Activated CD4-positive, alpha-beta memory T cell treated with anti-CD3 and anti-CD28 coated beads, Interleukin-2, amount 10 ng/mL, durations not matched to agents 7 days and 5 days (primary cell): ENCODE measurements around the gene HSPB9. TPM values are rescaled to one million over a fixed set of nuclear protein-coding genes. Genes with fewer than 3 reads are reported as not detected.

Source experiments
- CTCF ChIA-PET: fragments of 350-600 bp; sonication (Branson Sonifier 250); formaldehyde crosslinking; loops from one replicate; lab custom pipeline; 2021; ENCODE audit warnings: antibody characterized with exemption, inconsistent platforms; lab: Charles Lee
- POLR2A ChIA-PET: fragments of 350-600 bp; sonication (Branson Sonifier 250); formaldehyde crosslinking; loops from one replicate; lab custom pipeline; 2021; ENCODE audit warnings: antibody characterized with exemption; lab: Charles Lee
- DNase-seq: peaks from one replicate; pipeline ENCODE4 v3.0.0-alpha.2; 2020
- H3K27ac Mint-ChIP-seq: one replicate; pipeline ENCODE4 v1.8.0; 2021; ENCODE audit warnings: mild to moderate bottlenecking, mixed read lengths
- H3K27me3 Mint-ChIP-seq: one replicate; pipeline ENCODE4 v1.8.0; 2021; ENCODE audit warnings: mixed read lengths
- H3K36me3 Mint-ChIP-seq: one replicate; pipeline ENCODE4 v1.8.0; 2021; ENCODE audit warnings: low read depth, mixed read lengths
- H3K4me1 Mint-ChIP-seq: one replicate; pipeline ENCODE4 v1.8.0; 2021; ENCODE audit warnings: mixed read lengths
- H3K4me3 Mint-ChIP-seq: one replicate; pipeline ENCODE4 v1.8.0; 2021; ENCODE audit warnings: mild to moderate bottlenecking, mixed read lengths
- H3K9me3 Mint-ChIP-seq: one replicate; pipeline ENCODE4 v1.8.0; 2021; ENCODE audit warnings: mixed read lengths
- total RNA-seq, 2 experiments: library from RNA; stranded (reverse); gene quantifications; one replicate each; pipeline ENCODE4 v1.2.3, GENCODE V29; 2021

HSPB9 gene
- total RNA-seq, 2 experiments from 2014 or later = 0.18 TPM; not detected in 1

DNA sequence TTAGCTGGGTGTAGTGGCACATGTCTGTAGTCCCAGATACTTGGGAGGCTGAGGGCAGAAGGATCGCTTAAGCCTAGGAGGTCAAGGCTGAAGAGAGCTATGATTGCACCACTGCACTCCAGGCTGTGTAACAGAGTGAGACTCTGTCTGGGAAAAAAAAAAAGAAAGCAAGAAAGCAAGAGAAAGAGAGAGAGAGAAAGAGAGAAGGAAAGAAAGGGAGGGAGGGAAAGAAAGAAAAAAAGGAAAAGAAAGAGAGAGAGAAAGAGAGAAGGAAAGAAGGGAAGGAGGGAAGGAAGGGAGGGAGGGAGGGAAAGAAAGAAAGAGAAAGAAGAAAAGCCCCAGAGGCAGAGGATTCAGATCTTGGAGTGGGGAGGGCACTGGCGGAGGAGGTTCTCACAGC is 16.6 kb upstream of the HSPB9 start:
- Mint-ChIP-seq H3K4me1 (peaks cover 34% of the 10 kb centered on the region), H3K27me3 (no peaks in the 10 kb centered on the region), H3K9me3 (no peaks in the 10 kb centered on the region), H3K4me3 (no peak overlapping the region), H3K27ac (no peak overlapping the region), H3K36me3 (peaks cover 58% of the 10 kb centered on the region)
- no peak for DNase-seq
- CTCF ChIA-PET = interaction anchor here (0.6 to 1.4 kb wide), 4 partner anchors 14 to 141 kb away, joined by 3 to 4 read pairs (median 4); no protein-coding TSS in a partner anchor
- POLR2A ChIA-PET = interaction anchor here (1.2 to 11.7 kb wide), 2 partner anchors 14 to 84 kb away, joined by 3 to 237 read pairs; partner anchors contain the start of genes DNAJC7 and NKIRAS2

DNA sequence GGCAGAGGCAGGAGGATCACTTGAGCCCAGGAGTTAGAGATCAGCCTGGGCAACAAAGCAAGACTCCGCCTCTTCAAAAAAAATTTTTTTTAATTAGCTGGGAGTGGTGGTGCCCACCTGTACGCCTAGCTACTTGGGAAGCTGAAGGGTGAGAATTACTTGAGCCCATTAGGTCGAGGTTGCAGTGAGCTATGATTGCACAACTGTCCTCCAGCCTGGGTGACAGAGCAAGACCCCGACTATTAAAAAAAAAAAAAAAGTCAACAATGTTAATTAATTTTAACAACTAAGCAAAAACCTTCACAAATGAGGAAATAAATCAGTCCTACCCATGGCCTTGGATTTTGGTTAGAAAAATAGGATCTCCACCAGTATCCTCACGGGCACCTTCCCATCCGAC is 15.5 kb upstream of the HSPB9 start:
- Mint-ChIP-seq H3K4me1 (peaks cover 44% of the 10 kb centered on the region), H3K27ac (no peak overlapping the region), H3K27me3 (no peaks in the 10 kb centered on the region), H3K36me3 (peaks cover 65% of the 10 kb centered on the region), H3K4me3 (peak overlapping the region; percentile 59), H3K9me3 (no peaks in the 10 kb centered on the region)
- POLR2A ChIA-PET = interaction anchor here (0.8 to 11.7 kb wide), 5 partner anchors 32 to 189 kb away, joined by 3 to 237 read pairs (median 4); partner anchors contain the start of genes ACLY, CNP, DNAJC7 and NKIRAS2
- no peak for DNase-seq
- CTCF ChIA-PET = interaction anchor here (0.7 to 2.1 kb wide), 9 partner anchors 9 to 90 kb away, joined by 3 to 9 read pairs (median 4); partner anchors contain the start of genes DNAJC7 and NKIRAS2

DNA sequence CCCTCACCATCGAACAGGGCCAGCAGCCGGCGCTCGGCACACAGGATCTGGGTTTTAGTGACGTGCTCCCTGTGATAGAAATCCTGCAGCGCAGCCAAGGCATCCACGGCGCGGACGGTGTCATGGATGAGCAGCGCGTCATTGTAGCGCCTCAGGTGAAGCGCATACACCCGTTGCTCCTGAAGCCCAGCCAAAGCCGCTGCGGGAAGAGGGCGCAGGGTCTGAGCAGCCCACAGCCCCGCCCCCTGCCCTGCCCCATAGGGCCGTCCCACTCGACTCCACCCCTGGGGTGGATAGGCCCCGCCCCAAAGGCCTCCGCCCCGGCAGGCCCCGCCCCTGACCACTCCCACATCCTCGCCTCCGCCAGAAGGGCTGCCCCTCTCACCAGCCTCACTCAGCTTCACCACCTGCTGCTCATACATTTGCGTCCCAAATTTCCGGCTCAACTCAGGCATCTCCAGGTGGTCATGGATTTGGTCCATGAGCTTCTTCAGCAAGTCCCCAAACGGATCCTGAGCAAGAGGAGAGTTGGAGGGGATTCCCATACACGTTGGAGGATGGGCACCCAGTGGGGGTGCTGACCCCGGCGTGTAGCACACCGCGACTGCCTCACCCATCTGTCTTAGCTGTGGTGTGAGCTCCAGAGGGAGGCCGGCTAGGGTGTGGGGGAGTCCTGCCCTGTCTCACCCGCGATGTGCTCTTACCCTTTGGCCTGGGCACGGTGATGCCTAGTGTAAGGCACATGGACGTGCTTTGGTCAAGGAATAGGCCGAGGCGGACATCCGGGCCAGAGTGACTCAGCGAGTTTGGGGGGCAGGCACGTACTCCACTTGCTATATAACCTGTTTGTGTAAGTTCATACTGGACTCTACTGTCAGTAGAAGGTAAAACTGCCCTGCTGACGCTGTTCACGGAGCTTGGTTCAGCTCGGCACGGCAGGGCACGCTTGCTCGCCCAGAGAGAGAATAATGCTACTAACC is 14.7 kb upstream of the HSPB9 start:
- Mint-ChIP-seq H3K27me3 (no peaks in the 10 kb centered on the region), H3K4me1 (peaks cover 49% of the 10 kb centered on the region), H3K27ac (peak overlapping the region; percentile 44), H3K36me3 (peaks cover 62% of the 10 kb centered on the region), H3K4me3 (peak overlapping the region; percentile 59), H3K9me3 (no peaks in the 10 kb centered on the region)
- CTCF ChIA-PET = interaction anchor here (0.7 to 2.1 kb wide), 9 partner anchors 11 to 145 kb away, joined by 3 to 9 read pairs (median 4); partner anchors contain the start of genes DNAJC7 and NKIRAS2
- peak; percentile 95 for DNase-seq
- POLR2A ChIA-PET = interaction anchor here (0.8 to 11.7 kb wide), 7 partner anchors 12 to 190 kb away, joined by 3 to 237 read pairs (median 4); partner anchors contain the start of genes ACLY, CNP, DNAJC7 and NKIRAS2

DNA sequence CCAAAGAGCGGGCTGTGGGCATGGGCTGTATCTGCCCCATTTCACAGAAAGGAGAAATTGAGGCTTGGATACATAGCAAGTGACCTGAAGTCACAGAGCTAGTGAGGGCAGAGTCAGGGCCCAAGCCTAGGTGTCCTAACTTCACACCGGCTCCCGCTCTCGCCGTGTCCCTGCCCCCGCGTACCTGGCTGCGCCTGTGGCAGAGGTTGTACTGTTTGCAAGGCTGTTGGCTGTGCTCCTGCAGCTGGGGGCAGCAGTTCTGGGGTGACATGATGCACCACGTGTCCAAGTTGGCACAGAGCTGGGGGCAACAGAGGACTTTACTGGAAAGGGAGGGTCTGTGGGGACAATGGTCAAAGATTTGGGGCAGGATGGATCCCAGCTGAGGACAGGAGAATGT is 13.5 kb upstream of the HSPB9 start:
- DNase-seq = no peak
- POLR2A ChIA-PET = interaction anchor here (1.7 to 11.7 kb wide), 3 partner anchors 11 to 143 kb away, joined by 6 to 237 read pairs (median 118); partner anchors contain the start of genes CNP, DNAJC7 and NKIRAS2
- H3K9me3 Mint-ChIP-seq = no peaks in the 10 kb centered on the region
- no peak overlapping the region for H3K27ac Mint-ChIP-seq
- peaks cover 56% of the 10 kb centered on the region for H3K4me1 Mint-ChIP-seq
- CTCF ChIA-PET = interaction anchor here (1.3 to 6.1 kb wide), 4 partner anchors 10 to 146 kb away, joined by 3 to 70 read pairs (median 6); partner anchors contain the start of genes DNAJC7 and NKIRAS2
- peak overlapping the region; percentile 11 for H3K4me3 Mint-ChIP-seq
- no peaks in the 10 kb centered on the region for H3K27me3 Mint-ChIP-seq
- peaks cover 60% of the 10 kb centered on the region for H3K36me3 Mint-ChIP-seq

DNA sequence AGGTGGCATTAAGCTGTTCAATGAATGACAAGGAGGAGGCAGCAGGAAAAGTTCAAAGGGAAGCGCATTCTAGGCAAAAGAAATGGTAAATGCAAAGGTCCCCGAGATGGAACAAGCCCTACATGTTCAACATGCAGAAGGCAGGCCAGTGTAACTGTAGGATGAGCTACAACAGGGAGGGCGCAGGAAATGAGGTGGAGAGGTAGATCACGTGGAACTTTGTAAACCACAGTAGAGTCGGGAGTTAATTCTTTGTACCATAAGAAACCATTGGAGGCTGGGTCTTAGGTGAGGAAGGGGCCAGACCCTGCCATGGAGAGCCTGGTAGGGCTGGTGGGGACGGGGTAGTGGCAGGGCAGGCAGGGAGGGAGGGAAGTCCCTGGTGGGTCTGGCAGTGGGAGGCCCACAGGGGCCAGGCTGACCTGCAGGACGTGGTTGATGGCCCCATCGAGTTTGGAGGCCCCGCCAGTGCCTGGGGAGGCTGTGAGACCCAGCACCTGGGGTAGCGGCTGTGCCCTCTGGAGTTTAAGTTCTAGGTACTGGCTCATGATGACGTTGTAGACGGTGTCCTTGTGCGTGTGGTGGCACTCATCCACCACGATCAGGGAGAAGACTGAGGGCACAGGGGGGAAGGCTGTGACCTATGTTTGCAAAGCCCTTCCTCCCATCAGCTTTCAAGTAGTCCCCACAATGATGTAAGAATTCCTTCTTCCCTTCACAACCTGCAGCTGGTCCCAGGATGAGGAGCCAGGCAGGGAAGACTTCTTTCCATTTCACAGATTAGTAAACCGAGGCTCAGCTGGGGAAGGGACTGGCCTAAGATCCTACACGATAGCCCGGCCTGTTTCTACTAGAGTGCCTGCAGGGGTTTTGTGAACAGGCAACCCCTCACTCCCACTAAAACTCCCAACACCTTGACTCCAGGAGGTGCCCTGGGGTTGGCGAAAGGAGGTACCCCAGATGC is 12.0 kb upstream of the HSPB9 start:
- peak overlapping the region; percentile 98 for H3K27ac Mint-ChIP-seq
- H3K4me3 Mint-ChIP-seq = peak overlapping the region; percentile 91
- no peaks in the 10 kb centered on the region for H3K9me3 Mint-ChIP-seq
- H3K27me3 Mint-ChIP-seq = no peaks in the 10 kb centered on the region
- ChIA-PET CTCF (interaction anchor here (0.6 to 6.1 kb wide), 10 partner anchors 9 to 300 kb away, joined by 3 to 70 read pairs (median 4); partner anchors contain the start of genes DNAJC7 and NKIRAS2), POLR2A (interaction anchor here (0.5 to 11.7 kb wide), 12 partner anchors 7 to 898 kb away, joined by 3 to 237 read pairs (median 13); partner anchors contain the start of genes CNP, DNAJC7, EIF1 and KAT2A)
- no peak for DNase-seq
- peaks cover 64% of the 10 kb centered on the region for H3K4me1 Mint-ChIP-seq
- H3K36me3 Mint-ChIP-seq = peaks cover 58% of the 10 kb centered on the region

DNA sequence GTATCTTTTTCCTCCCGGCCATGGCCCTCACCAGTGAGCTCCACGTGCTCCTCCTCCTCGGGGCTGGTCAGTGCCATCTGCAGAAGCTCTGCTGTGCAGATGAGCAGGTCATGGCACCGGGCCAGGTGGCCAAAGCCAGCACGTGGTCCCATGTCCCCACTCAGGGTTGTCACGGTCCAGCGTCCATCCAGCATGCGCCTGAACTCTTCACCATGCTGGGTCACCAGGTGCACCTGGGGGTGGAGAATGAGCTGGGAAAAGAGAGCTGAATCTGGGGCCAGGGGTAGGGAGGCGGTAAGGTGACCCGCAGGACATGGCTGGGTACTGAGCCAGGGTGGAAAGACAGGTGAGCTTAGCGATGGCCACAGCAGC is 11.4 kb upstream of the HSPB9 start:
- H3K9me3 Mint-ChIP-seq = no peaks in the 10 kb centered on the region
- H3K27me3 Mint-ChIP-seq = no peaks in the 10 kb centered on the region
- peak overlapping the region; percentile 98 for H3K27ac Mint-ChIP-seq
- CTCF ChIA-PET = interaction anchor here (0.6 to 6.1 kb wide), 9 partner anchors 10 to 148 kb away, joined by 3 to 70 read pairs (median 4); partner anchors contain the start of genes DNAJC7 and NKIRAS2
- POLR2A ChIA-PET = interaction anchor here (0.5 to 11.7 kb wide), 20 partner anchors 8 to 897 kb away, joined by 3 to 237 read pairs (median 9); partner anchors contain the start of genes ACLY, BECN1, CNP and DNAJC7
- peaks cover 68% of the 10 kb centered on the region for H3K4me1 Mint-ChIP-seq
- H3K4me3 Mint-ChIP-seq = peak overlapping the region; percentile 91
- no peak for DNase-seq
- peaks cover 57% of the 10 kb centered on the region for H3K36me3 Mint-ChIP-seq

DNA sequence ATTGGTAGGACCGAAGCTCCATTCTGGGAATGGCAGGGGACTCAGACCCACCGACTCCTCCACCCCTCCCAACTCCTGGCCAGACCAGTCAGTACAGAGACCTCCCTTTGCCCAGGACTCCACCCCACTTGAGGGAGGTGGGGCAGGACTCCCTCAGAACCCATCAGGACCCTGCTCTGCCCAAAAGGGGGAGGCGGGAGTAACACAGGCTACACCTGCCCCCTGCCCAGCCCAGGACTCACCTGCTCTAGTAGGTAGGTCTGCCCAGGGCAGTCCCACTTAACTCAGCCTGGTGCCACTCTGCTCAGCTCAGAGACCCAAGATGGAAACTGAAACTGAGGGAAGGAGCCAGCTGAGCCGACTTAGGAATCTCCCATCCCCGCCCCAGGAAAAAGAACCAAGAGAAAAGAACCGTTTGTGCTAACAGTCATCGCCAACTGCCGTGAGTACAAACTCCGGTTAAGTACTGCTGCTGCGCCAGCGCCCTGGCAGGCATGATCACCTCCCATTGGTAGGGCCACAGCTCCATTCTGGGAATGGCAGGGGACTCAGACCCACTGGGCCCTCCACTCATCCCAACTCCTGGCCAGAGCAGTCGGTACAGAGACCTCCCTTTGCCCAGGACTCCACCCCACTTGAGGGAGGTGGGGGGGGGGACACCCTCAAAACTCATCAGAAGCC is 10.6 kb upstream of the HSPB9 start:
- ChIA-PET POLR2A (interaction anchor here (0.5 to 11.7 kb wide), 42 partner anchors 8 to 712 kb away, joined by 3 to 237 read pairs (median 6); partner anchors contain the start of genes ACLY, BECN1, CNP and DNAJC7), CTCF (interaction anchor here (0.6 to 6.1 kb wide), 12 partner anchors 10 to 149 kb away, joined by 3 to 70 read pairs (median 8); partner anchors contain the start of genes DNAJC7, KCNH4 and NKIRAS2)
- peaks cover 73% of the 10 kb centered on the region for H3K4me1 Mint-ChIP-seq
- H3K4me3 Mint-ChIP-seq = peak overlapping the region; percentile 91
- H3K27ac Mint-ChIP-seq = peak overlapping the region; percentile 98
- peaks cover 55% of the 10 kb centered on the region for H3K36me3 Mint-ChIP-seq
- H3K27me3 Mint-ChIP-seq = no peaks in the 10 kb centered on the region
- no peaks in the 10 kb centered on the region for H3K9me3 Mint-ChIP-seq
- DNase-seq = peak; percentile 53

DNA sequence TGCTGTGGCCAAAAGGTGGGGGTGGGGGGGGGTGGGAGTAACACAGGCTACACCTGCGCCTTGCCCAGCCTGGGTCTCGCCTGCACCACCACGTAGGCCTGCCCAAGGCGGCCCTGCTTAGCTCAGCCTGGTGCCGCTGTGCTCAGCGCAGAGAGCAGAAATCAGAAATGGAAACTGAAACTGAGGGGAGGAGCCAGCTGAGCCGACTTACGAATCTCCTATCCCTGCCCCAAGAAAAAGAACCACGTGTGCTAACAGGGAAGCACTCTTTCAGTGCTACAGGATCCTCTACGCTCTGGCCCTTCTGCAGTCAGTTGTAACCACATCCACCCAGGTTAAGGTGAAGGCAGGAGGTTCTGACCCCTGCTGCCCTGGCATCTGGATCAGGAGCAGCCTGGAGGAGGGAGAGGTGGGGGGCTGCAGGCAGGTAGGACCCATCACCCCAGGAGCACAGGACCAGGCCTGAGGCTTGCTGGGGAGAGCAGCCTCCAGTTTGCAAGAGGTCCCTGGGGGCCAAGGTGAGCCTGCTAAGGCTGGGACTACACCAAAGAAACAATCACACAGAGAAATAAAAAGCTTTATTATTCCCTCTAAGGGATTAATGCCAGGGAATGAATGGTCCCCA is 9.9 kb upstream of the HSPB9 start, which contains the start of gene DHX58:
Gene DHX58, minus strand, starts transcription at position 163 of the 625 bp plus-strand sequence. CDS start 822 bp downstream, outside the sequence.
- H3K27ac Mint-ChIP-seq = peak within 1 kb of the TSS; percentile 98
- peaks cover 56% of the 10 kb centered on the region for H3K36me3 Mint-ChIP-seq
- POLR2A ChIA-PET = interaction anchor here (0.6 to 11.7 kb wide), 43 partner anchors 8 to 967 kb away, joined by 3 to 237 read pairs (median 6); partner anchors contain the start of genes ACLY, BECN1, CNP and DNAJC7
- peak within 1 kb of the TSS; percentile 91 for H3K4me3 Mint-ChIP-seq
- peak; percentile 87 for DNase-seq
- peaks cover 72% of the 10 kb centered on the region for H3K4me1 Mint-ChIP-seq
- H3K27me3 Mint-ChIP-seq = no peaks in the 10 kb centered on the region
- no peaks in the 10 kb centered on the region for H3K9me3 Mint-ChIP-seq
- CTCF ChIA-PET = interaction anchor here (0.7 to 6.1 kb wide), 11 partner anchors 9 to 182 kb away, joined by 3 to 70 read pairs (median 10); partner anchors contain the start of genes DNAJC7, KCNH4, NKIRAS2 and ODAD4

DNA sequence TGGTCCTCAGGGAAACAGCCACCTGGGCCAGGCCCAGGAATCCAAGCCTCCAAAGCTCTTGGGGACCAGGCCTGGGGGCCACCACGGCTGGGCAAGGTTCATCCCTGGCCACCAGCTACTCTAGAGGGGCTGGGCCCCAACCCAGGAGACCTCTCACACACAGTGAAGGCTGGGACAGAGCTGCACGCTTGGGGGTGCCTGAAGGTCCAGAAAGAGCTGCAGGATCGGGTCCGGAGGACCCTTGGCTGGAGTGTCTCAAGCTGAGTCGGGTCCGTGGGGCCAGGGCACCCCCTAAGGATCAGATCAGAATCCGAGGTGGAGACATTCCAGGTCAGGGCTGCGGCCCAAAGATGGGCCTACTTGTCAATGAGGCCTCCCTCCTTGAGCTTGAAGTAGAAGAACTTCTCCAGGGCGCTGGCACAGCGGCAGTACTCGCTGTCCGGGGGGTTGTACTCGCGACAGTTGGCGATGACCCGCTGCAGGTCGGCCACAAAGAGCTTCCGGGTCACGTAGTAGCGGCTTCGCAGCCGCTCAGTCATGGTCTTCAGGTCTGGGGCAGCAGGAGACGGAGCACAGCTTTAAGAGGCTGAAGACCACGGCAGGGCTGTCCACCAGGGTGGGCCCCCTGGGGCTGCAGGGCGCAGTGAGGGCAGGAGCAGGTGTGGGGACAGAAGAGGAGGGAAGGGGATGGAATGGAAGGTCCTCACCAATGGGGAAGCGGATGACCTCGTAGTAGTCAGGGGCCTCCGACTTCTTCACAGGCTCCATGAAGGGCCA is 9.1 kb upstream of the HSPB9 start:
- CTCF ChIA-PET = interaction anchor here (0.8 to 6.1 kb wide), 11 partner anchors 10 to 183 kb away, joined by 3 to 70 read pairs (median 10); partner anchors contain the start of genes DNAJC7, KCNH4, NKIRAS2 and ODAD4
- POLR2A ChIA-PET = interaction anchor here (1.0 to 11.7 kb wide), 27 partner anchors 7 to 711 kb away, joined by 4 to 237 read pairs (median 8); partner anchors contain the start of genes ACLY, BECN1, CNP and DNAJC7
- no peak for DNase-seq
- no peaks in the 10 kb centered on the region for H3K27me3 Mint-ChIP-seq
- H3K9me3 Mint-ChIP-seq = no peaks in the 10 kb centered on the region
- peak overlapping the region; percentile 91 for H3K4me3 Mint-ChIP-seq
- peak overlapping the region; percentile 98 for H3K27ac Mint-ChIP-seq
- H3K4me1 Mint-ChIP-seq = peaks cover 68% of the 10 kb centered on the region
- H3K36me3 Mint-ChIP-seq = peaks cover 48% of the 10 kb centered on the region
